KMS-11 (cell line): Measurements from ENCODE around the gene LMAN1.

Source experiments
- H2AFZ ChIP-seq: fragments of 200-600 bp; sonication (generic); 2 replicates; pipeline ENCODE4 v1.6.1; 2016; ENCODE audit warnings: antibody characterized with exemption, mixed run types, low read depth
- H3K27ac ChIP-seq: fragments of 200-600 bp; sonication (generic); 2 replicates; pipeline ENCODE4 v1.6.1; 2016; ENCODE audit warnings: mild to moderate bottlenecking, mixed run types
- H3K27me3 ChIP-seq: fragments of 200-600 bp; sonication (generic); 2 replicates; pipeline ENCODE4 v1.6.1; 2017; ENCODE audit warnings: mild to moderate bottlenecking, low read depth, mixed run types, moderate library complexity; ENCODE audit not compliant: insufficient read depth
- H3K36me3 ChIP-seq: fragments of 200-600 bp; sonication (generic); 2 replicates; pipeline ENCODE4 v1.6.1; 2017; ENCODE audit warnings: mild to moderate bottlenecking, mixed run types; ENCODE audit not compliant: insufficient read depth
- H3K4me1 ChIP-seq: fragments of 200-600 bp; sonication (generic); 2 replicates; pipeline ENCODE4 v1.6.1; 2016; ENCODE audit warnings: mild to moderate bottlenecking, low read depth, mixed run types; ENCODE audit not compliant: poor library complexity, severe bottlenecking
- H3K4me2 ChIP-seq: fragments of 200-600 bp; sonication (generic); 2 replicates; pipeline ENCODE4 v1.7.0; 2016; ENCODE audit warnings: mild to moderate bottlenecking, mixed run types
- H3K4me3 ChIP-seq: fragments of 200-600 bp; sonication (generic); IDR thresholded peaks from 2 replicates; pipeline ENCODE4 v1.6.1; 2017; ENCODE audit warnings: low read depth, low read length, mixed read lengths; ENCODE audit not compliant: insufficient read depth
- H3K79me2 ChIP-seq: fragments of 200-600 bp; sonication (generic); 2 replicates; pipeline ENCODE4 v1.6.1; 2016; ENCODE audit warnings: low read depth, mixed run types; ENCODE audit not compliant: insufficient read depth
- H3K9ac ChIP-seq: fragments of 200-600 bp; sonication (generic); 2 replicates; pipeline ENCODE4 v1.6.1; 2016; ENCODE audit warnings: mild to moderate bottlenecking, mixed run types
- H4K20me1 ChIP-seq: fragments of 200-600 bp; sonication (generic); 2 replicates; pipeline ENCODE4 v1.6.1; 2016; ENCODE audit warnings: mild to moderate bottlenecking, mixed run types; ENCODE audit not compliant: insufficient read depth
- CTCF ChIP-seq: fragments of 200-600 bp; sonication (generic); conservative IDR thresholded peaks from 2 replicates; pipeline ENCODE4 v1.6.1; 2017; ENCODE audit warnings: low read depth, mild to moderate bottlenecking, antibody characterized with exemption, low read length, moderate library complexity, mixed read lengths

The LMAN1 gene

GRCh38 chr18:59282341-59282740, 76.7 kb downstream of the LMAN1 start:
- Histone ChIP-seq H3K79me2 (no peaks in the 10 kb centered on the region), H3K4me1 (no peaks in the 10 kb centered on the region), H4K20me1 (no peaks in the 10 kb centered on the region), H3K36me3 (no peaks in the 10 kb centered on the region), H3K9ac (no peak overlapping the region), H2AFZ (no peak overlapping the region), H3K4me2 (no peak overlapping the region), H3K4me3 (no peak overlapping the region), H3K27me3 (no peaks in the 10 kb centered on the region), H3K27ac (no peak overlapping the region)
- TF ChIP-seq CTCF: no peak

- no peak overlapping the region for H3K4me2 ChIP-seq
- no peak for TF ChIP-seq CTCF
- H3K4me1 ChIP-seq: no peaks in the 10 kb centered on the region
- H3K27me3 ChIP-seq: no peaks in the 10 kb centered on the region
- H3K4me3 ChIP-seq: no peak overlapping the region
- H3K36me3 ChIP-seq: no peaks in the 10 kb centered on the region
- H4K20me1 ChIP-seq: no peaks in the 10 kb centered on the region
- H3K27ac ChIP-seq: no peak overlapping the region
- H3K79me2 ChIP-seq: no peaks in the 10 kb centered on the region
- no peak overlapping the region for H3K9ac ChIP-seq
- H2AFZ ChIP-seq: no peak overlapping the region
These were observed 79.3 kb downstream of the LMAN1 start for GRCh38 chr18:59279722-59280121.

- Histone ChIP-seq H4K20me1 (no peaks in the 10 kb centered on the region), H3K27ac (no peak overlapping the region), H3K4me3 (no peak overlapping the region), H3K4me2 (no peak overlapping the region), H3K79me2 (no peaks in the 10 kb centered on the region), H3K9ac (no peak overlapping the region), H2AFZ (no peak overlapping the region), H3K36me3 (no peaks in the 10 kb centered on the region), H3K27me3 (no peaks in the 10 kb centered on the region), H3K4me1 (no peaks in the 10 kb centered on the region)
- TF ChIP-seq CTCF: no peak
These were observed 79.9 kb downstream of the LMAN1 start for GRCh38 chr18:59279193-59279592.

GRCh38 chr18:59278793-59279192, 80.3 kb downstream of the LMAN1 start:
- H3K4me1 ChIP-seq: no peaks in the 10 kb centered on the region
- TF ChIP-seq CTCF: no peak
- no peak overlapping the region for H3K4me3 ChIP-seq
- no peak overlapping the region for H2AFZ ChIP-seq
- H3K27ac ChIP-seq: no peak overlapping the region
- no peaks in the 10 kb centered on the region for H3K27me3 ChIP-seq
- no peak overlapping the region for H3K9ac ChIP-seq
- H3K36me3 ChIP-seq: no peaks in the 10 kb centered on the region
- no peak overlapping the region for H3K4me2 ChIP-seq
- H3K79me2 ChIP-seq: no peaks in the 10 kb centered on the region
- H4K20me1 ChIP-seq: no peaks in the 10 kb centered on the region
